Measurements from ENCODE around the gene CHKA.
A peak's percentile ranks its signal among the peaks of the same experiment; 100 is the strongest.

Gene CHKA

DNA sequence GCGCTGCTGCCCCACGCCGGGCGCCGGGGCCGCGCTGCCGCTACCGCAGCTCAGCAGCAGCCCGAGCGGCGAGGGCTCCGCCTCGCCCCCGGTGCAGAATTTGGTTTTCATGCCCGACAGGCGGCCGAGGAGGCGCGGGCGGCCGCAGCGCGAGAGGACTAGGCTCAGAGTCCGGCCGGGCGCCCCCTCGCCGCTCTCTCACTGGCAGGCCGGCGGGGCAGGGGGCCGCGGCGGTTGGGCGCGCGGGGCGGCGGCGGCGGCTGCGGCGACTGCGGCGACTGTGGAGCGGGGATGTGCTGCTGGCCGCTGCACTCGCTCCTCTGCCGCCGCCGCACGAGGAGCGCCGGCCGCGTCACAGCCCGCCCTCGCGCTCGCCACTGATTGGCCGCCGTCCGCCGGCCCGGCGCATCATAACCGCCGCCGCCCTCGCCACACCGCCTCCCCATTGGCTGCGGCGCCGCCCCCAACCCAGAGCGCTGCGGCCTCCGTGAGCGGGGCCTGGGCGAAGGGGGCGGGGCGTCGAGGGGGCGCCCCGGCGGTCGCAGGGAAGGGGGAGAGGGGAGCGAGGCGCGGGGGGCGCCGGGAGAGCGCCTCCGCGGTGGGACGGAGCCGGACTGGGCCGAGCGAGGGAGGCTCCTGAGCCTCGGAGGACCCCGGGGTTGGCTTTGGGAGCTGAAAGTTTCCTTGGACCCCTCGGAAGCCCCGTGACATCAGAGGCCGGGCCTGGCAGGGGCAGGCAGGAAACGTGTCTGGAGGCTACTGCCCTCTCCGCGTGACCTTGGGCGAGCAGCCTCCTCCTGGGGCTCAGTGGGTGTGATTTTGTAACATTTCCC lies at the start of gene CHKA:
TSS of gene CHKA (minus strand) at position 322 of the 833 bp plus-strand sequence. CDS start at position 111, 211 bp downstream.
- peak; percentile 89 to 90 for DNase-seq

DNA sequence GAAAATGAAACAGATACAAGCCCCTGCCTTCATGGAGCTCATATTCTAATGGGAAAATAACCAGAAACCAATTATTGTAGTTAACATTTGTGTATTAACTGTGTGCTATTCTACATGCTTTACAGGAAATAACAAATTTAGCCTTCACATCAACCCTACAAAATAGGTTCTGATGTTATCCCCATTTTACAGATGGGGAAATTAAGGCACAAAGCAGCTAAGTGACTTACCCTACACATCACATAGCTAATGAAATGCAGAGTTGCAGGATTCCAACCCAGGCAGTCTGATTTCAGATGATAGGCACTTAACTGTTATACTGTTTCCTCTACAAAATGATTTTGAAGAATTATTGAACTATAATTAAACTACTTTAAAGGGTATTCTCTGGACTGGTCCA lies 48.3 kb upstream of the CHKA start:
- DNase-seq = no peak

DNA sequence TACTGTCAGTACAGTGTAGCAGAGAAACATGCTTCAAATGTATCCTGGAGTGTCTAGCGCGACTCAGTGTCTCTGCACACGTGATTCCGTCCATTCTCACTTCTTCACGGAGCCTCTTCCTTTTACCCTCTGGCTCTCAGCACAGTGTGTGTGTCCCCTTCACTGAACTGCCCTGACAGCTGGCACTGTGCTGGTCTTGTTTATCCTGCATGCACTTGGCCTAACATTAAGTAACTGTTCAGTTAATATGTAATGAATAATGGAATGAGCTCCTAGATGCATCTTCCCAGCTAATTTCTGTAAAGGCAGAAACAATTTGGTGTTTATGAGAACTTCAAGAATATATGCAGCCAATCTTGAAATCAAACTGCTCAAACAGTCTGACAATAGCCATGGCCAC lies 47.5 kb upstream of the CHKA start:
- DNase-seq = no peak

DNA sequence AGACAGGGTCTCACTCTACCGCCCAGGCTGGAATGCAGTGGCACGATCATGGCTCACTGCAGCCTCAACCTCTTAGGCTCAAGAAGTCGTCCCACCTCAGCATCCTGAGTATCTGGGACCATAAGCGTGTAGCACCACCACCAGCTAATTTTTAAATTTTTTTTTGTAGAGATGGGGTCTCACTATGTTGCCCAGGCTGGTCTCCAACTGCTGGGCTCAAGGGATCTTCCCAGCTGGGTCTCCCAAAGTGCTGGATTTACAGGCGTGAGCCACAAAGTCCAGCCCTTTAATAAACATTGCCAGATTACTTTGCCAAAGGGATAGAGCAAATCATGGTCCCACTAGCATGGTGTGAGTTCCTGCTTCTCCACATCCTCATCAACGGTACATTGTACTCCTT lies 46.3 kb upstream of the CHKA start:
- DNase-seq = no peak

DNA sequence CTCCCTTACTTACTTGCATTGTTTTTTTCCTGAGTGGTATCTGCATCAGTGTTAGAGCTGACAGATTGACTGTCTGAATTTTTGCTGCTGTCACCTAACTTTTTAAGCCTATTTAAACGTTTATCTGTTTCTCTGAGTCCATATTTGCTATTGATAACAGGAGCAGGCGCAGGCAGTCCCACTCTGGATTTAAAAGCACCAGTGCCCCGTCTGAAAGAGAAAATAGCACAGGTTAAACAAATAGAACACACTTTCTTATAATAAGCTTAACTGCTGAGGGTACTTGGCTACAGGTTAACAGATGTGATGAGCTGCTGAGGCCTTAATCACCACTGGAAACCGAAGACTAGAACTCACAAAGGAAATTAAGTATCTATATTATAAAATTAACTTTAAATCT lies 45.8 kb upstream of the CHKA start:
- DNase-seq = no peak

DNA sequence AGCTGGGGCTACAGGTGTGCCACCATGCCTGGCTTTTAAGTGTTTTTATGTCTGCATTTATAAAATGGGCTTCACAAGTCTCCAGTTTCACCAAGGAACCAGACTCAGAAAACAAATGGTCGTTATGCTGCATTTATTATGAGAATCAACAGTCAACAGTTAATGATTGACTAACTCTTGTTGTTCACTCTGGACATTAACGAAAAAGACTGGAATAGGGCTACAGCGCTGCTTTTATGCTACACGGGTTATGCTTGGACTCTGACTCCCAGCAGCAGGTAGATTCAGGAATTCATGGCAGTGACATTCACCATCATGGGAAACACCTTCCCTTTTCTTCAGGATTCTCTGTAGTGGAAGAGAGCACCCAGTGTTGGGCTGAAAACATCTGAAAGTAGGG lies 44.4 kb upstream of the CHKA start:
- no peak for DNase-seq

DNA sequence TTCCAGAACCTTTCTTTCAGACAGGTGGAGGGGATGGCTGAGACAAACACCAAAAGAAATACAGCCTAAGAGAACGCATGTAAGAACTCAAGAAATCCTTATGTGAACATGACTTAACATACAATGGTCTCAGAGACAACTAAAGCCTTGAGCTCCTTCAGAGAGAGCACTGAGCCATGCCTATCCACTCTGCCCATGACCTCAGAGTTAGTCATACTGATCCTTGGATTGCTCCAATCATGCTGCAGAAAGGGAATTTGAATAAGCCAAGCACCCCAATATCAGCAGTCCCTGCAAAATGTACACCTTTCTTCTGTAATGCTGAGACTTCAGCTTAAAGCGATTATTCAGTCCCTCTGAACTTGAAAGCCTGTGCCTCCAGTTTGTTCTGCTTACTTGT lies 43.2 kb upstream of the CHKA start:
- DNase-seq = no peak

DNA sequence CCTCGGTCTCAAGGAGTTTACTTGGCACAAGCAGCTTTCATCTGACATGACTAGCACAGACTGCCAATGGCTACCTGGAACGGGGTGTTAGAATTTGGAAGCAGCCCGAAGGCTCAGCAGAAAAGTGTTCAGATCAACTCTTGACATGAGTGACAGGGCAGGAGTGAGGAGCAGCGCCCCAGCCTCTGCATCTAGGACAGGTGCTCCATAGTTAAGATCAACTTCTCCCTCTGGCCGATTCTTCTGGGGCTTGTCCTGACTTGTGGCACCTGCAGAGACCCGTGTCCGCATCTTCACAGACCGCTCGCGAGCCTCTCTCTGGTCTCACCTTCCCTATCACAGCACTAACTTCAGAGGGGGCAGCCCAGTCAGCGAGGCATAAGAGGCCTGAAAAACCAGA lies 42.5 kb upstream of the CHKA start:
- no peak for DNase-seq

DNA sequence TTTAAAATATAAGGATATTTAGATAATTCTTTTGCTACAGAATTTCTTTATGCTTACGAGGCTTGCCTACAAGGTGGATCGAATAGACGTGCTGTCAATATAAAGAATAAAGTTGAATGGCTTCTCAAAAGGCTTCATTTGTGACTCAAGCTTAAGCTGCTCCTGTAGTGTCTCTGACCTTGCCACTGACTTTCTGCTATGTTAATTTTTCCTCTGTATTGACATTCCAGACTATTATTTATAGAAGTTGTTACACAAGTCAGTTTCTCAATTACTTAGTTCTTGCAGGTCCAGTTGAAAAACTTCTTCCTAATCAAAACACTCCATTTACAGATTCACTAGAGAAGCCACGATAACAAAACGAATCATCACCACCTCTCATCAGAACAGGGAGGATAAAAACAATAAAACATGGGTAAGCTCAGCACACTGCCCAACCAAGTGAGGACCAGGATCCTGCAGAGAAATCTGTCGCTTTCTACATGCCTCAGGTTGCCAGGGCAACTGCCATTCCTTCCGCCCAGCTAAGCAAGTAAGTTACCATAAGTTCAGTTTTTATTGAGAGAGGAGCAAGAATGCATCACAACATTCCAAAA lies 39.0 kb upstream of the CHKA start:
- no peak for DNase-seq

DNA sequence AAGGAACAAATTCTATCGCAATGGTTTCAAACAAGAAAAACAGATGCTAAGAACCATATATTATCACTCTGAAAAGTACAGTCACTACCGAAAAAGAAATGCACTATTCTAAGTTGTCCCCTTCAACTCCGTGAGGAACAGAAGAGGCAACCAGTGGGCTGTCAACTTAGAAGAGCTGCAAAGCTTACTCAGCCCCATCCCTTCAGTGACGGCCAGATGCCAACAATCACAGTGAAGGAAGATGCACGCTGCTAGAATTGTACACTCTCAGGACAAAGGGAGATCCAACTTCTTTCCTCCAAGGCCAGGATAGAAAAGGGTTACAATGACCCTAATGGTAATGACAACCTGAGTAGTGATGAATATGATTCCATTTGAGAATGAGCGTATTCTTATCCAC lies 38.5 kb upstream of the CHKA start:
- no peak for DNase-seq

DNA sequence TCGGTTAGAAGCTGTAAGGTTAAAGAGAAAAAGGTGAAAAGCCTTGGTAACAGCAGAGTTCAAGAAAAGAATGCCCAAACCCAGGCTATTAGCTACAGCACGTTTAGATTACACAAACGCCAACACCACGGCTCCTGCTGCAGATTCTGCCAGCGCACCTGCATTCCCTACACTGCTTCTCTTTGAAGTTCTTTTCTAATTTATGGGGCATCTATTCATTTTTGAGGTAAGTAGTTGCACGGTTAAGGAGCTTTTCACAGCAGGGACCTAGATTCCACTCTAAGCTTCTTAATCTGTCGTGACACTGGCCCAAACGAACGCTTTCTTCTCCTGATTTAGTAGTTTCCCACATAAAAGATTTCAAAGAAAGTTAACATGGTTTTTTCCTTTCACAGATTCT lies 38.0 kb upstream of the CHKA start:
- no peak for DNase-seq

DNA sequence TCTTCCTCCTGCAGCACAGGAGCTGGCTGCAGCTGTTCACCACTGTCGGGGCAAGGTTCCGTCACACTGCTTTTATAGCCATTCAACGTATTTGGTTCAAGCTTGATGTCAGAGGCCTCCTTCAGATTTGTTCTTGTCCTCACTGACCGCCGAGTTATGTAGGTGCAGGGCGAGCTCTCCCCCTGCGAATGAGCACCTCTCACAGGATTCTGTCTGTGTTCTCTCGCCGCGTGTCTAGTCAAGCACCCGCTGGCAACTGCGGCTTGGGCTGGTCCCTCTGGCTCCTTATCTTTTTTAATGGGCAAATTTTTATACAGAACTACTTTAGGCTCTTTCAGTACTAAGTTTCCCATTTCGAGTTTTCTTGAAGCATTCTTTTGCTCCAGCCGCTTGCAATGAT lies 37.4 kb upstream of the CHKA start:
- no peak for DNase-seq

DNA sequence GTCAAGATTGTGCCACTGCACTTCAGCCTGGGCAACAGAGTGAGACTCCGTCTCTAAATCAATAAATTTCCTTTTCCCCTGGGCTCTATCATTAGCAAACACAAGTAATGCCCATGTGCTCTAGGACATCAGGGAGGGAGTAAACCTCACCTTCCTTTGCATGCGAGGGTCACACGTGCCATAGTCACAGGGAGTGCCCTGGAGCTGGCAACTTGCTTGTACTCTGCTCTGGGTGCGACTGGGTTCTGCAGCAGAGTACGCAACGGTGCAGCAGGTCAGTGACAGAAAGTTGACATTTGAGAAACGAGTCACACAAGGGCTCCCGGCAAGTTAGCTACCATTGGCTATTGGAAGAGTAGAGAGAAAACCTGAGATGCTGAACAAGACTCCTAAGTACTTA lies 32.6 kb upstream of the CHKA start:
- DNase-seq = no peak

DNA sequence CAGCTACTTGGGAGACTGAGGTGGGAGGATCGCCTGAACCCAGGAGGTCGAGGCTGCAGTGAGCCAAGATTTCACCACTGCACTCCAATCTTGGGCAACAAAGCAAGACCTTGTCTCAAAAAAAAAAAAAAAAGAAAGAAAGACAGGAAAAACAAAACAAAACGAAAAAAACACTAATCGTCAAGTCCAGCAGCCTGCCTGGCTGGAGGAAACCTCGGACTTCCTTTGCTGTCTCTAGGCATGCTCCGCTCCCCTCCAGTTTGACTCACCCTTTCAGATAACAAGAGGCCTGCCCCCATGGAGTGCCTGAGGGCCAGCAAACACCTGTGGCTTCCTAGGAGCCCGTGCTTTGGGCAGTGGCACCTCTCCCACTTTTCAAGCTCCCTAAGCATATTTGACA lies 28.8 kb upstream of the CHKA start:
- no peak for DNase-seq

DNA sequence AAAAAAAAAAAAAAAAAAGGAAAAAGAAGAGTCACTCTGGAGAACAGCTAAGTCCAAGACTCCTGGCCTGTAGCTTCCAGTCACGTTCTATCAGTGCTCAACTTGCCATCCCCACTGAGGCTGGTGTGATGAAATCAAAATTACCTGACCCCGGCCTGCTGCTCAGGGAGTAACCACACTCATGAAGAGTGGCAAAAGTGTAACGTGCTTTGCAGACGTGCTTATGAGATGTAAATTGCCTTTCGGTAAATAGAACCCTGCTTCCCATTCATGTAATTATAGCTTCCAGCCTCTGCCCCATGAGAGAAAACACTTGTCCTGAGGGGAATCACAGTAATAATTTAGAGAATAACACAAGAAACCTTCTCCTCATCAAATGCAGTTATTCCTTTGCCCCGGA lies 28.2 kb upstream of the CHKA start:
- peak; percentile 45 to 82 for DNase-seq

DNA sequence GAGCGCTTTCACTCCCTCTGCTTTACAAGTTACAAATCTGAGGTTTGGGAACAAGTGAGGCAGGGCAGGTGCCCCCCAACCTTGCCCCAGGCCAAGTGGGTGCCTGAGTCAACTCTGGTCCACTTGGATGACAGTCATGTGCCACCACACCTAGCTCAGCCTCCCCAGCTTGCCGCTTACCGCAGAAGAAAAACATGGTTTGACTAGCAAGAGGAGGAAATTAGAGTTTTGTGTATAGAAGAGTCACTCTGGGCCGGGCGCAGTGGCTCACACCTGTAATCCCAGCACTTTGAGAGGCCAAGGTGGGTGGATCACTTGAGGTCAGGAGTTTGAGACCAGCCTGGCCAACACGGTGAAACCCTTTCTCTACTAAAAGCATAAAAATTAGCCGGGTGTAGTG lies 27.7 kb upstream of the CHKA start:
- no peak for DNase-seq

DNA sequence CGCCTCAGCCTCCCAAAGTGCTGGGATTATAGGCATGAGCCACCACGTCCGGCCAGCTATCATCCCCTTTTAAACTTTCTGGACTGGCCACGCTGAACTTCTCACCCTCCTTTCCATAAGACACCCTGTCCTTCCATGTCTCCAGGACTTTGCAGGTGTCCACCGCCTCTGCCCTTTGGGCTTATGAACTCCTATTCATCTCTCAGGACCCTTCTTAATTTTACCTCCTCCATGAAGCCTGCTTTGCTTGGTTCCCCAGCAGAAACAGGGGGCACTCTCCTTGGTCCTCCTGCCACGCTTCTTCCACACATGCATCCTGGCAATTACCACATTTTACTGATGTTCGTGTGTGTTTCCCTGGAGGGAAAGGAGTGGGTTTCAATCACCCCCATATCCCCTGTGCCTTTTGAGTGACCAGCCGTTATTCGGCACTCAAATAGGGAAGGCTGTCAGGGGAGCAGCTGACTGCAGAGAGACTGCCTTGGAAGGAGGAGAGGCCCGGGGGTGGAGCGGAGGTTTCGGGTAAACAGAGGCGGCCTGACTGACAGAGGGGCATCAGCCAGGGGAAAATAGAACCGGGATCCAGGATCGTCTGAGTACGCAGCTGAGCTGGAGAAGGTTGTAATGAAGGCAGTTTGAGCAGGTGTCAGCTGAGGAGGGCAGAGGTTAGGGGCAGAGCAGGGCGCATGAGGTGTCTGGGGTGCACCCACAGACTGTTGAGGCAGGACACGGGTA lies 27.1 kb upstream of the CHKA start:
- DNase-seq = no peak

DNA sequence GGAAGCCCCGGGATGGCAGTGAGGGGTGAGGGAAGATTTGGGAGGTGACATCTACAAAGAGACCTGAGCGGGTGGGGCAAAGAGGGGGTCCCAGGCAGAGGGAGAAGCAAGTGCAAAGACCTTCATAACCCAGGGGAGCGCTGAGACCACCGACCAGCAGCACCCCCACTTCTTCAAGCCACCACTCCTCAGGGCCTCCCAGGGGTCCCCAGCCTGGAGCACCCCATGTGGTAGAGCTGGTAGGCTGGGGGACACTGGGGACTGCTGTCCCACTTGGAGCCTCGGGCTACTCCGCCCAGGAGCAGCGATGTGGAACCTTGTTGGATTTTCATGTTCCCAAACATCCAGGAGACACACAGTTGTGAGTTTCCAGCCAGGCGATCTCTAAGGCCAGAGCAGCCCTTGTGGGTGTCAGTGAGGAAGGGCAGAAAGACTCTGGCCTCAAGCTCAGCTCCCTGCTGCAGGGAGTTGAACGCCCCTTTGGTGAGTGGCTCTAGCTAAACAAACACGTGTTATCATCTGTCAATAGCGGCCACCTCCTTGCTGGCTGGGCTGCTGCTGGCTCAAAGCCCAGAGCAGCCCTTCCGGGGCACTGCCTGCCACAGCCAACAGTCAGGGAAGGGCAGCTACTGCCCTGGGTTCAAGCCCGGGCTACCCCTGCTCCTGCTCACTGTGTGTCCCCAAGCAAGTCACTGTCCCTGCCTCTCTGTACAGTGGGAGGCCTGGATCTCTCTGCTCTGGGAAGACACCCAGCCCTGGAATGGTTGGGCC lies 25.7 kb upstream of the CHKA start:
- DNase-seq = peak; percentile 58 to 85

DNA sequence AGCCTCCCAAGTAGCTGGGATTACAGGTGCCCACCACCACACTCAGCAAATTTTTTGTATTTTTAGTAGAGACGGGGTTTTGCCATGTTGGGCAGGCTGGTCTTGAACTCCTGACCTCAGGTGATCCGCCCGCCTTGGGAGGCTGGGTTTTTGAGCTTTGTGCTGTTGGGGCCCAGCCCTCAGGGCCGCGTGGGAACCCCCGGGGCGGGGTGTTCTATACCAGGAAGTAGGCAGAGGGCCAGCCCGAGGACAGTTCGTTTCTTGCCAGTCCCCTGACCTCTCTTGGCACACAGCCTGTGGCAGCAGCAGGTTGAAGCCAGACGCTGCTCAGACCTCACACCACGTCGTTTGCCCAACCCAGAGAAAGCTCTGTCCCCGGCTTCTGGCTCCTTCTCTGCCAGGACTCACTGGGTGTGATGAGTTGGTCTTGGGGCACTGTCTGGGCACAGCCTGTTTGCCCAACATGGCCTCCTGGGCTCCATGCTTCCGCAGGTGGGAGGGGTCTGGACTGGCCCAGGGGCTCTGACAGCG lies 24.9 kb upstream of the CHKA start:
- peak in 1 of 2 experiments; percentile 50 for DNase-seq

DNA sequence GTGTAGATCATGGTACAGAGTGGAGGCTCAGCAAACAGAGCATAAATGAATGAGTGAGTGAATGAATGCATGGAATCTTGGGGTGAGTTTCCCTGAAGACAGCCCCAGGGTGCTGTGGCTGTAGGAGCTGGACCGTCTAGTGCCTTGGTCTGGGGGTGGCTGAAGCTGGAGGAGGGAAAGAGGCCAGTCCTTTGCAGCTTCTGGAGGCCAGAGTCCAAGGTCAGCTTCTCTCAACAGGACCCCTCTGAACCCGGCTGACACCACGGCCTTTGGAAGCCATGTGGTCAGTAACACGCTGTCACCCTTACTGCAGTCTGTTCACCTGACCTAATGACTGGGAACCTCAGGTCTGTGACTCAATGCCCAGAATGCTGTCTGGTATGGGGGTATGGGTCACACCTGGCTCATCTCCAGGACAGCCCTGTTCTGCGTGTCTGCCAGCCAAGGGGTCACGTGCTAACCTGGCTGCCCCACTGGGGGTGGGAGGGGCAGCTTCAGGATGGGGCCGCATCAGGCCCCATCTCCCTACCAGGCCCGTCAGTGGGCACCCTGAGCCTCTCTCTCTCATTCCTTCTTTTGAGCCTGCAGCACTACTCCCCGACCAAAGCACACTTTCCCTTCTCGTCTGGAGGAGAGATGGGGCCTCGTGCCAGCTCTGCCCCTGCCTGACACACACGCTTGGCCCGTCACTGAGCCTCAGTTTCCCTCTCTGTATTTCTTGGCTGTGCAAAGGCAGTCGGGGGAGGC lies 24.1 kb upstream of the CHKA start:
- no peak for DNase-seq

DNA sequence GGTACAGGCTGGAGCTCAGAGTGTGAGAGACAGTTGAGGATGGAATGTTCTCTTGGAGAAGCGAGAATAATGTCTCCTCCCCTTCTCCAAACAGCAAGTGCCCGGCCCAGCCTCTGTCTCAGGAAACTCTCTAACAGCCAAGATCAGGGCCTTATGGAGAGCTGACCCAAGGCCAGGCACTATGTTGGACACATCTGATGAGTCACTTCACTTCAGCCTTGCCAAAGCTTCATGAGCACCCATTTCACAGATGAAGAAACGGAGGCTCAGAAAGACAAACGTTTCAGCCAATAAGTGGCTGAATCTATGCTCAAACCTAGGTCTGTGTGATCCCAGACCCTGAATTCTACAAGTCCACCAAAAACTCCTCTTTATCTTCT lies 22.1 kb upstream of the CHKA start:
- no peak for DNase-seq

All from NCI-H2081 (cell line).